Hematopoietic multipotent progenitor cell treated with erythropoietin and hydrocortisone succinate and interleukin-3 and kit ligand, for 8 days (in vitro differentiated cells): ENCODE results near the gene AKNA.

ENCODE experiments used
- DNase-seq: peaks from one replicate; pipeline ENCODE4 v3.0.0-alpha.2; 2015

AKNA gene

DNA sequence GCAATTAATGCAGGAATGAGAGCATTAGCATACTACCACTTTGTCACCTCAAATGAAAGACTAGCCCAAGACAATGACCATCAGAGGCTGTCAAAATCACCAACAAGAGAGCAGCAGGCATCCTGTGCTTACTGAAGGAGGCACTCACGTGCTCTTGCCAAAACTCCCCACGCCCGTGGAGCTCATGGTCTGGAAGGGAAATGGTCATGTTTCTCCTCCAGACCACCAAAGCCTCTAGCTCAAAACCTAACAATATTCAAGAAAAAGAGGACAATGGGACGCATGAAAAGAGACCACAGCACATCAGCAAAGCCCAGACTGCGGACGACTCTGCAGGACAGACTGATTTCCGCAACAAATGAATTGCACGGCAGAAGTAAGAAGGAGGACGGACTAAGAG is 12.8 kb downstream of the AKNA start:
- no peak for DNase-seq

DNA sequence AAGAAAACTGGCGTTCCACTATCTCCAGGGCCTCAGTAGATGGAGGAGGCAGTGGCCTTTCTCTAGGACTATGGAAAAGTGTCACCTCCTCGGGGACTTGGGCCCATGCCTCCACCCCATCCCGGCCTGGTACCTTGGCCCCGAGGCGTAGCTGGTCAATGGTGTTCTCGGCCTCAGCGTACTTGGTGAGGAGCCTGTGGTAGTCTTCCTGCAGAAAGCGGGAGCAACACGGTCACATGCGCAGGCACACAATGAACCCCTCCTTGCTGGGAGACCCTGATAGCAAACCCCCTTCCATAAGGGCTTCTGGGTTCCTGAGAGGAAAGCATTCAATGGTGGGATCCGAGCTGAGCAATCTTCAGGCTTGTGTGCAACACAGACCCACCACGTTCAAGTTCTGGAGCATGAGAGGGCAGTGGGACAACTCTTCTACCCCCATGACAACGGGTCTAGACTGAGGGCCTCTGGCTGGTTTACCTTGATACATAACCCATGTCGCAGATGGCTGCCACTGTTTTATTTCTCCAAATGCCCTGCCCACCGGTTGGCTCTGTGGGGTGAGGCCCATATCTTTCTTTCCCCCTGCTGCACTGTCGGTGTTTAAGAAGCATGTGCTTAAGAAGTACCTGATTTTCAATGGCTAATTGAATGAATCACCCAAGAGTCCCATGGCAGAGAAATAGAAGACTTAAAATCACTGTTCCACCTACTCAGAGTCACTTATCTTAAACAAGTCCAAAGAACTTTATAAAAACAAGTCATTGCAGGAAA is 13.6 kb downstream of the AKNA start:
- DNase-seq: no peak

DNA sequence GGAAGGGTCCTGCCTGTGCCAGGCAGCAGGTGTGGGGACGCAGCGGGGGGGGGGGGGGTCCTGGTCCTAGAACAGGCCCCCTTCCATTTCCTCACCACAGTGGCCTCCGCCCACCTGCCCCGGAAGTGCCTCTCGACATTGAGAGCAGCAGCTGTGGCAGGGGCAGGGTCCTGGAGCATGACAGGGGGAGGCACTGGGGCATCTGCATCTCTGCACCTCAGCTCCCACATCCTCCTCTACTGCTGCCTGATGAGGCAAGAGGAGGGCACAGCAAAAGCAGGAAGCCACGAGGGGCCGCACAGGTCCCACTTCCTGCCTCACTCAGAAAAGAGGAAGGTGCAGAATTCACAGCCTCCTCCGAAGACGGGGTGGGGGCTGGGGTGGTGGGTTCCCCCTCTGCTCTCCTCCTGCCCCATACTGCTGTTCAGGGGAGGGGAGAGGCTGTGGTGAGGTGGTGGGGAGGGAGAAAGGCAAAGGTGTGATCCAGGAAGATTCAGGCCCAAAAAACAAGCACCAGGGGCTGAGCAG is 14.8 kb downstream of the AKNA start:
- peak; percentile 43 for DNase-seq

- peak; percentile 32 for DNase-seq
Measured at GRCh38 chr9:114371973-114372917, 15.5 kb downstream of the AKNA start.

- no peak for DNase-seq
Measured at GRCh38 chr9:114371343-114371944, 16.3 kb downstream of the AKNA start.

DNA sequence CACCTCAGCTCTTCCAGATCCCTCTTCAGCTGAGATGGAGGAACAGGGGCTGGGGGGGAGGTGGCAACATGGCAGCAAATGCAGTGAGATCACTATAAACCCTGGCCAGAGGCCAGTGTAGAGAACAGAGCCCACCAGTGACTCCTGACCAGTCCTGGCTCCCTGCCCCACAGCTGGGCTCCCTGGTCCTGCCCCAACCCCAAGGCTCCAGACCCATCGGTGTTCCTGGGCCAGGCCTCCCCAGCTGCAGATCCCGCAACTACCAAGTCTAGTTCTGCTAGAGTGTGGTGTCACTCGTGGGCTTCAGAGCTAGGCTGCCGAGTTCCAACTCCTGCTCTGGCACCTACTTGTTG is 16.8 kb downstream of the AKNA start:
- DNase-seq: no peak

DNA sequence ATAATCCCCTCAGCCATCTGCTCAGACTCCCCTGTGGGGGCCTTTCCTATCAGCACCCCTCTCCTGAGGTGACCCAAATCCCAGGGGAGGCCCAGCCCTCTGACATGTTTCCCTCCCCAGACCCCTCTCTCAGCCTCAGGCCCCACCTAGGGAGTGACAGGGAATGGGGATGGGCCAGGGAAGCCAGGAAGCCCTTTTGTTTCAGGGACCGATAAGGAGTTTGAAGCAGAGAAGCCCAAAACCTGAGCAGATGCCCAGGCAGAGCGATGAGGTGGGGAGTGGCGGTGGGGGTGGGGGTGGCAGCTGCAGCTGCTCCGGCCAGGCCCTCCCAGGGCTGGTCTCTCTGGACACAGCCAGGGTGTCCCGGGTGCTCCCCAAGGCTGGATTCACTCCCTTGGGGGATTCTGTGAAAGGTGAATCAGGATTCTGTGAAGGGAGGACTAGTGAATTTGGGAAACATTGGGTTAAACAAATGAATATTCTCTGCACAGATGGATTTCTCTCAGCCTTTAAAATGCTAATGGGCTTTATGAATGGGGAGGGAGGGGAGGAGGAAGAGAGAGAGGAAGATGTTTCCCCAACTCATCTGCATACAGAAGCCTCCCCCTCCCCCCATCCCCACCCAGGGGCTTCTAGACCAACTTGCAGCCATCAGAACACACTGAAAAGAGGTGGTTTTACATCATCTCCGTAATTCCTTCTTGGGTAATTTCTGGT is 17.4 kb downstream of the AKNA start:
- no peak for DNase-seq

DNA sequence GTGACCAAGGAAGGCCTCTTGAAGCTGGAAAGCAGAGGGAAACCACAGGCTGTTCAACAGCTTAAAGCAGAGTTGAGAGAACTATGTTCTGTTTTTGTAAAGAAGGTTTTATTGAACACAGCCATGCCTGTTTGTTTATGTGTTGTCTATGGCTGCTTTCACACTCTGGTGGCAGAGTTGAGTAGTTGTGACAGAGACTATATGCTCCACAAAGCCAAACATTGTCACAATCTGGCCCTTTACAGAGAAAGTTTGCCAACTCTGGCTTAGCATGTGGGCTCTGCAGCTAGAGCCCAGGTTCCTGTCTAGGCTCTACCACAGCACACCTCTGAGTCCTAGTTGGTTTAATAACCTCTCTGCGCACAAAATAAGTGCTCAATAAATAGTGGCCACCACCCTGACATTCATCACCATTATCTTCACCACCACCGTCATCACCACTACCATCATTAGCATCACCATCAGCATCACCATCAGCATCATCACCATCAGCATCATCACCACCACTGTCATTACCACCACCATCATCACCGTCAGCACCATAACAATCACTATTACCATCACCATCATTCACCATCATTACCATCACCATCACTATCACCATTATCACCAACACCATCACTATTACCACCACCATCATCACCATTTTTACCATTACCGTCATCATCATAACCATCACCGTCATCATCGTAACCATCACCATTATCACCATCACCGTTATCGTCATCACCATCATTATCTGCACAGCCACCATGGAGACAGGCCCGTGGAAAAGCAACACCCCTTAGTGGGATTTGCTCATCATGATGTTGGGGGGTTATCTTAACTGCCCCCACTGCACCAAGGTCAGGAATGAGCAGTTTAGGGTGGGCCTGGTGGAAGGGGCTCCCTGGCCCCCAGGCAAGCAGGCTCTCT is 18.3 kb downstream of the AKNA start:
- no peak for DNase-seq

DNA sequence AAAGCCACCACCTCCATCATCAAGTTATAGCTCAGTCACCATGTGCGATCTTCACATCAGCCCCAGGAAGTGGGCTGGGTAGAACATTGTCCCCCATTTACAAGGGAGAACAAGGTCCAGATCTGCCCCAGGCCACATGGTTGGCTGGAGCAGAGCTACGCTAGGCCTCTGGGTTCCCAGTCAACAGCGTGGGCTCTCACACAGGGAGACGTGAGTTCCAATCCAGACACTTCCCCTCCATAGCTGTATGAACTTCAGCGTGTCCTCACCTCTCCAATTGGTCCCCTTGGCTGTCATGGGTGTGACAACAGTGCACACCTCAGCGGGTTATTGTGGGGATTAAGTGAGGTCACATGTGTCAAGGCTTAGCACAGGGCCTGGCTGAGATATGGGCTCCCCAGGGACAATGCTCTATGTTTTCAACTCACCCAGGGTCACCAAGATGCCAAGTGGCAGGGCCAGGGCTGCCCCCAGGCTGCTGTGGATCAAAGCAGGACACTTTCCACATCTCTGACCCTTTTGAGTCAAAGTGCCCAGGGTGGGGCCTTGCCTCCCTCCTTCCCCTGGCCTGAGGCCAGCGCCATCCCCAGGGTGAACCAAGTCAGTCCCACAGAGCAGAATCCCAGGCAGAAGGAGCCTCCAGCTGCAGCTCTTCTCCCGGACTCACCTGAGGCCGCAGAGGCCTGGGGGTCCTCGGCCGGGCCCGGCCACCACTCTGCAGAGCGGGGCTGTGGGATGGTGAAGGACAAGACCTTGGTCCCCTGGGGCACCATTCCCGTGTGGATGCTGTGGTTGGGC is 19.8 kb downstream of the AKNA start:
- DNase-seq: no peak

GRCh38 chr9:114367366-114367765 is 20.4 kb downstream of the AKNA start:
- DNase-seq: no peak

GRCh38 chr9:114366334-114367128 is 21.3 kb downstream of the AKNA start:
- no peak for DNase-seq

GRCh38 chr9:114365194-114365593 is 22.6 kb downstream of the AKNA start:
- DNase-seq: no peak

GRCh38 chr9:114364134-114365041 is 23.4 kb downstream of the AKNA start:
- DNase-seq: peak; percentile 21

GRCh38 chr9:114363424-114363823 is 24.4 kb downstream of the AKNA start:
- no peak for DNase-seq

GRCh38 chr9:114362394-114362793 is 25.4 kb downstream of the AKNA start:
- DNase-seq: no peak

GRCh38 chr9:114361542-114361941 is 26.2 kb downstream of the AKNA start:
- DNase-seq: no peak

DNA sequence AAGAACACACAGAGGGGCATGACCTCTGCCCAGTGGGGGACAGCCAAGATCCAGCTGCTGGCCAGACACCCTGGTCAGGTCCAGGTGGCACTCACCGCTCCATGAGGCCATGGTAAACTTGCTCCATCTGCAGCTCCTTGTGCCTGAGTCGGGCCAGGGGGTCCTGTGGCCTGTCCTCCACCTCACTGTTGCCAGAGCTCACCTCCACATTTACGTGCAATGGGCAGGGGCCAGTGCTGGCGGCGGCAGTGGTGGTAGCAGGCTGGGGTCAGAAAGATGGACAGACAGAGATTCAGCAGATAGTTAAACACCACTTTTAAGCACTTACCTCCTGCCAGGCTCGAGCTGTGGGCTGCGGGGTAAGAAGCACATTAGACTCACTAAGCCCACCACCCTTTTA is 28.0 kb downstream of the AKNA start:
- no peak for DNase-seq

GRCh38 chr9:114357911-114358328 is 29.9 kb downstream of the AKNA start:
- no peak for DNase-seq

GRCh38 chr9:114357360-114357759 is 30.4 kb downstream of the AKNA start:
- DNase-seq: no peak
